ENCODE measurements around the gene TRAM1L1. TPM values are rescaled to one million over a fixed set of nuclear protein-coding genes. Genes with fewer than 3 reads are reported as not detected.

TRAM1L1 gene
- total RNA-seq (2014; rRNA removed; shearing (Covaris generic); ENCODE audit: low replicate concordance): 3.3 and 4.0 TPM in 2 replicates

GRCh38 chr4:117084866-117085701, at the start of gene TRAM1L1:
Gene TRAM1L1, minus strand, starts transcription at chr4:117085576. Its CDS starts 183 bp downstream, at chr4:117085393.
- Histone ChIP-seq H3K36me3 (no peaks in the 10 kb centered on the region), H3K9me3 (peaks cover 2% of the 10 kb centered on the region; the same call in 1 of the 2 replicates), H3K27me3 (no peaks in the 10 kb centered on the region), H3K4me3 (peak within 1 kb of the TSS; percentile 56)
- peak; percentile 65 for DNase-seq

- Histone ChIP-seq H3K4me3 (no peak overlapping the region), H3K27me3 (no peaks in the 10 kb centered on the region), H3K9me3 (no peaks in the 10 kb centered on the region), H3K36me3 (no peaks in the 10 kb centered on the region)
- no peak for DNase-seq
These were observed 49.0 kb upstream of the TRAM1L1 start for GRCh38 chr4:117134386-117134785.

- no peaks in the 10 kb centered on the region for H3K9me3 ChIP-seq
- DNase-seq: no peak
- H3K36me3 ChIP-seq: no peaks in the 10 kb centered on the region
- no peak overlapping the region for H3K4me3 ChIP-seq
- H3K27me3 ChIP-seq: no peaks in the 10 kb centered on the region
These were observed 11.5 kb upstream of the TRAM1L1 start for GRCh38 chr4:117096886-117097285.

DNA sequence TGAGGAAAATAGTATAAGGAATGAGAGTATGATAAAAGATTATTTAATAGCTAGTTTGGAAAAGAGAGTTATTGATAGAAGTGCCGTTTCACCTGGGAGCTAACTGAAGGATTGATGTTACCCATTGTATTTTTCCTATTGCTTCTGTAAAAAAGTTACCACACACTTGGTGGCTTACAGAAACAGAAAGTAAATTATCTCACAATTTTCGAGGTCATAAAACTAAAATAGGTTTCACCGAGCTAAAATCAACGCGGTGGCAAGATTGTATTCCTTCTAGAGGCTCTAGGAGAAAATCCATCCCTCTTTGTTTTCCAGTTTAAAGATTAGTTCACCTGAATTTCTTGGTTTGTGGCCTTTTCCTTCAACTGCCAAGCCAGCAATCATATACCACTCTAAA, 11.1 kb upstream of the TRAM1L1 start:
- H3K36me3 ChIP-seq: no peaks in the 10 kb centered on the region
- no peak overlapping the region for H3K4me3 ChIP-seq
- no peak for DNase-seq
- H3K27me3 ChIP-seq: no peaks in the 10 kb centered on the region
- no peaks in the 10 kb centered on the region for H3K9me3 ChIP-seq

- Histone ChIP-seq H3K4me3 (no peak overlapping the region), H3K9me3 (no peaks in the 10 kb centered on the region), H3K27me3 (no peaks in the 10 kb centered on the region), H3K36me3 (no peaks in the 10 kb centered on the region)
- DNase-seq: no peak
These were observed 8.2 kb upstream of the TRAM1L1 start for GRCh38 chr4:117093571-117093970.

DNA sequence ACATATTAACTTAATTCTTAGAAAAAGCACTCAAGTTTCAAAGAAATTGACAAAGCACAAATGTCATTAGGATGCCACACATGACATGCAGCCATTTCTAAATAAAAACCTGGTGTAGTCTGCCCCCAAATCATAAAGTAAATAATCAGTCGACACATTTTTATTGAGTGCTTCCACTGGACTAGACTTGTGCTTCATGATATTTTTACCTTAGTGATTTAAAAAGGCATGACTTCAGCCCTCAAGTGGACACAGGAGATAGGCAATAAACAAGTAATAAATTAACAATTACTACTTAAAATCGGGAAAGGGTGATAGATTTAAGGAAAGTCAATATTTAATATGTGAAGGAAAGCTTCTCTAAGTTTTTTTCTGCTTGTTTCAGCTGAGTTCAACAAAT, 7.6 kb downstream of the TRAM1L1 start:
- Histone ChIP-seq H3K27me3 (no peaks in the 10 kb centered on the region), H3K4me3 (no peak overlapping the region), H3K9me3 (peaks cover under 1% of the 10 kb centered on the region; the same call in 1 of the 2 replicates), H3K36me3 (no peaks in the 10 kb centered on the region)
- DNase-seq: no peak

GRCh38 chr4:117068120-117068519, 17.3 kb downstream of the TRAM1L1 start:
- DNase-seq: no peak
- H3K9me3 ChIP-seq: no peaks in the 10 kb centered on the region
- H3K36me3 ChIP-seq: no peaks in the 10 kb centered on the region
- H3K4me3 ChIP-seq: no peak overlapping the region
- no peaks in the 10 kb centered on the region for H3K27me3 ChIP-seq

GRCh38 chr4:117063961-117064696, 21.2 kb downstream of the TRAM1L1 start:
- Histone ChIP-seq H3K9me3 (no peaks in the 10 kb centered on the region), H3K4me3 (no peak overlapping the region), H3K27me3 (no peaks in the 10 kb centered on the region), H3K36me3 (no peaks in the 10 kb centered on the region)
- DNase-seq: peak; percentile 1

DNA sequence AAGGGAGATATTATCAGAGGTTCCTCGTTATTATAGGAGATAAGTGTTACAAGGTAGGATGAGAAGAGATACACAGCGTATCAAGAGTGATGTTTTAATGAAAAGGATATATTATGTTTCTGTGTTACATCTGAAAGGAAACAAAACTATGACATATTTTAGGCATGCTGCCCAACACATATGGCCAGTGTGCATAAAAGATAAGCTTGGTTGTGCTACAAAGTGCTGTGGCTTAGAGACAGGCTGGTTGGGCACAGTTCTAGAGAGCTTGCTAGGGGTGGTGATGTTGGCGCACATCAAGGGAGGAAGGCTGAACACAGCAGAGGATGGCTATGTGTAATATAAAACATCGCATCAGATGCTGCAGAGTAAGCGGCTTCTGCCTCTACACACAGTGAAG, 42.4 kb downstream of the TRAM1L1 start:
- H3K4me3 ChIP-seq: no peak overlapping the region
- H3K9me3 ChIP-seq: no peaks in the 10 kb centered on the region
- no peak for DNase-seq
- H3K27me3 ChIP-seq: no peaks in the 10 kb centered on the region
- H3K36me3 ChIP-seq: no peaks in the 10 kb centered on the region
